Amniotic epithelial cell (primary cell): ENCODE data around the gene TBC1D1.

ENCODE experiments used
- DNase-seq: peaks from one replicate; pipeline ENCODE4 v3.0.0-alpha.2; 2010; ENCODE audit warnings: low read depth

TBC1D1 gene

DNA sequence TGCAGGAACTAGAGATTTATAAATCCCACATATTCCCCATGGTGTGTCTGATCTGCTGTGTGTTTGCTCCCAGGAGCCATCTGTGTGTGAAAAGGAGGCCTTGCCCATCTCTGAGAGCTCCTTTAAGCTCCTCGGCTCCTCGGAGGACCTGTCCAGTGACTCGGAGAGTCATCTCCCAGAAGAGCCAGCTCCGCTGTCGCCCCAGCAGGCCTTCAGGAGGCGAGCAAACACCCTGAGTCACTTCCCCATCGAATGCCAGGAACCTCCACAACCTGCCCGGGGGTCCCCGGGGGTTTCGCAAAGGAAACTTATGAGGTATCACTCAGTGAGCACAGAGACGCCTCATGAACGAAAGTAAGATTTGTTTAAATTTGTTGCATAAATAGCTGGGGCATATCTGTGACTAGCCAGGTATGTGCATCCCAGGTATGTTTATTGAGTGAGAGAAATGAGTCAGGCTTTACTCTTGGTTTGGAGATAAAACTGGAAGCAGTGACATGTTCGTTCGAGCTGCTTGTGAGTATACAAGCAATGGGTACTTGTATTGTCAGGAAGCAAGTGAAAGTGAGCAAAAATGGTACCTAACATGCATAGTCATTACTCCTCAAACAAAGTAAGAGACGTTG lies 158.8 kb downstream of the TBC1D1 start:
- DNase-seq: no peak

DNA sequence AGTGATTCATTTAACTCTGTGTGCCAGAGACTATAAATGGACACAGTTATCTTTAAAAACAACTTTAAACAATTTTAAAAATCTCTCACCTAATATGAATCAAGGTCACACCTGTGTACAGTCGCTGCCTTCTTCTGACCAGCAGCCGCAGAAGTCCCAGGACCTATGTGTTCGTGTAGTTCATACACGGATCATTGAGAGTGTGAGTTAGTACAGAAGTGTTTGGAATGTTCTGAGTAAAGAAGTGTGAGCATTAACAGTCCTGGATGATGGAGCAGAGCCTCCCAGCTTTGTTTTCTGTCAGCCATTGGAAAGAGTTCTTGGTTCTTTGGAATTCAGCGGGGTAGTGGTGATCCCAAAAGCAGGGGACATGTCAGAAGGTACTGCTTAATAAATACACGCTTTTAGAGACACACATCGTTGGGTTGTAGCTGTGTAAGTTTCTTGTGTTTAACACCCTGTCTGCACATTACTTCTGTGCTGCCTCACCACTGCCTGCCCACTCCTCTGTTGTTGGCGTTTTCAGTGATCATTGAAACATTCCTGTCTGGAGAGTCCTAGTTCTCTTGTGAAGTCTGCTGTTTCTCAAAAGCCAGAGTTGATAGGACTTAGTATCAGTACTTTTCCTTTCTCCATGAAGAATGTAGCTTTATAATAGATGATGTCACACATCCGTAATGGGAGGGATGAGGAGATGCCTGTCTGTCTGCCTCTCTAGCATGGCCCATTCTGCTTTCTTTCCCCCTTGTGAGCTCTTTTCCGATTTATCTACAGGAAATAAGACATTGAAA lies 159.9 kb downstream of the TBC1D1 start:
- peak; percentile 91 for DNase-seq

DNA sequence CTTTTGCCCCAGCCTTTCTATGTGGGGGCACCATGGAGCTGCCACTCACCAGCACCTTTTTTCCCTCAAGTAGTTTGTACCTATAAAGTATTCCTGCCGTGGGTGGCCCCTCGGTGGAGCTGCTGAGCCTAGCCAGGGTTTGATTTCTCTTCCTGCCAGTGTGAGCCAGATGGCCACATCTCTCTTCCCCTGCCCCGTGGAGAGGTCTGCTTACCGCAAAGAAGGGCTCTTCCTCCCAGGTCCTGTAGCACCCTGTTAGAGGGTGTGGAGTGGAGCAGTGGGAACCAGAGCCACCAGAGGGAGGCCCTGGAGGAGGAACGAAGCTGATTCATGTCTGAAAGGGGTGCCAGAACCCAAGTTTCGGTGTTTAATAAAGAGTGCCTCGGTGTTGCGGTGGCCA lies 164.7 kb downstream of the TBC1D1 start:
- no peak for DNase-seq

GRCh38 chr4:38056011-38056685 lies 165.3 kb downstream of the TBC1D1 start:
- no peak for DNase-seq

DNA sequence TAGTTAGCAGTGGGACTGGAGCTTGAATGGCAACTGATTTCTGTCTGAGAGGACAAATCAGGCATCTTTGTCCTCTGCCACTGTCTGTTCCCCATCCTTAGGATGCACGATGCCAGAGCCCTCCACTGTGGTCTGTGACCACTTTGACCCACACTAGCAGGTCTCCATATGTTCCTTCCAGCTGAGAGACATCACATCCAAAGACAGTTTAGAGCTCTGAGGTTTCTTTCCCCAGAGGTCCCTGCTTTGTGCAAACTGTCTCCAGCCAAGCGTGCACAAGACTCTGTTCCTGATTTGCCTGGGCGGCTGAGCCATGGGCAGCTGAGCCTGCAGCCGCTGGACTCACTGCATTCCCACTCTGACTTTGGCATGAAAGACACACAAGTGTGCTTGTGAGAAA lies 167.3 kb downstream of the TBC1D1 start:
- no peak for DNase-seq

GRCh38 chr4:38060829-38061431 lies 170.0 kb downstream of the TBC1D1 start:
- peak; percentile 94 for DNase-seq

- peak; percentile 74 for DNase-seq
Measured at GRCh38 chr4:38062088-38062775, 171.3 kb downstream of the TBC1D1 start.

- no peak for DNase-seq
Measured at GRCh38 chr4:38062776-38063097, 171.9 kb downstream of the TBC1D1 start.

GRCh38 chr4:38065176-38065575 lies 174.3 kb downstream of the TBC1D1 start:
- no peak for DNase-seq

DNA sequence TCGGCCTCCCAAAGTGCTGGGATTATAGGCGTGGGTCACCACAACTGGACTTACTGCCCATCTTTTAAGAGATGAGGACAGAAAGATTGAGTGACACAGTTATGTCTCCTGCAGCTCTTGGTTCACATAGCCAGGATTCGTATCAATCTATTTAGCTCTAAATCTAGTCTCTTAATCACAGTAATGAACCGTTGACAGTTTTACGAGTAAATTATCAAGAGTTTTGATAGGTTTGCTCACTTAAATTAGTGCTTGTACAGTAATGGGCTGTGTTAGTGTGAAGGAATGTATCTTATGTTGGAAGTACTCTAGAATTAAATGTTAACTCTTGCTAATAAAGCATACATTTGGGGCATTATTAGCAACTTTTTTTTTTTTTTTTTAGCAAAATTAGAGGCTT lies 175.0 kb downstream of the TBC1D1 start:
- no peak for DNase-seq

DNA sequence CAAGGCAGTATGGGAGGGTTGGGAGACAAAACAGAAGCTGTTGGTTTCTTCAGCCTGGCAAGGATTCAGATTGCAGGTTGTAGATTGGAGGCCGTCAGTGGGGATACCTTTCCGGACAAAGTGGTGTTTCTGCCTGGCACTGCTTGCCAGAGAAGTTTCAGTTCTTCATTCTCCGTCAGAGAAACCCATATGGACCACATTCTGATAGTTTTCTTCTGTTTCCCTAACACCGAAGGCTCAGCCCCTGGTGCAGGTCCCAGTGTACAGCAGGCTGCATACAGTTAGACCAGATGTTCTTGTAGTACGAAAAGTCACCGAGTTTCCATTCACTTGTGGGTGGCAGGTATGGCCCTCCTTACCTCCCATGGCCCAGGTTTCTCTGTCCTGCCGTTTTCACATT lies 176.6 kb downstream of the TBC1D1 start:
- no peak for DNase-seq

- no peak for DNase-seq
Measured at GRCh38 chr4:38068107-38068506, 177.2 kb downstream of the TBC1D1 start.

DNA sequence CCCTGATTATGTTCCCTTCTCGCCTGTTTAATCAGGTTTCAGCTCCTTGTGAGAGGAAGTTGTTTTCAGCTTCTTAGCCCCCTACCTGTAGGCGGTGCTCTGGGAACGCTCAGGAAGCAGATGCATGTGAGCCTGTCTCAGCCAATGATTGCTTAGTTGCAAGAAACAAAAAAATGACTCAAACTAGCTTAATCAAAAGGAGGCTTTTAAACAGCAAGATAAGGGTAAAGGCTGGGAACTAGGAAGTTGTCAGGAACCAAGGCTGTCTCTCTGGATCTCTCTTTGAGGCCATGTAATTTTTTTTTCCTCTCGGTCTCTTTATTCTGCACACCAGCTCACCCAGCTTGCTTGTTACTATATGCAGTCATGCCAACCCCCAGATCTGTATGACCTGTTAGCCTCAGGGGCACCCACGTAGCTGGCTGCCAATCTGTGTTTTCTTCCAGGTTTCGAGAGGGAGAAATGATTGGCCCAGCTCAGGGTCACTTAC lies 178.4 kb downstream of the TBC1D1 start:
- peak; percentile 95 for DNase-seq

- peak; percentile 45 for DNase-seq
Measured at GRCh38 chr4:38071801-38072431, 181.0 kb downstream of the TBC1D1 start.

DNA sequence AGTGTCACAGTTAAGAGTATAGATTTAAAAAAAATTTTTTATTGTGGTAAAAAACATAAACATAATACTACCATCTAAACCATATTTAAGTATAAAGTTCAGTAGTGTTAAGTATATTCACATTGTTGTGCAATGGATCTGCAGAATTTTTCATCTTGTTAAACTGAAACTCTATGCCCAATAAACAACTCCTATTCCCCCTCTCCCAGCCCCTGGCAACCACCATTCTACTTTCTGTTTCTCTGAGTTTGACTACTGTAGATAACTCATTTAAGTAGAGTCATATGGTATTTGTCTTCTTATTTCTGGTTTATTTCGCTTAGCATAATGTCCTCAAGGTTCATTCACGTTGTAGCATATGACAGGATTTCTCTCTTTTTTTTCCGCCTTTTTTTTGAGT lies 181.7 kb downstream of the TBC1D1 start:
- DNase-seq: no peak

GRCh38 chr4:38073596-38074234 lies 182.8 kb downstream of the TBC1D1 start:
- no peak for DNase-seq

DNA sequence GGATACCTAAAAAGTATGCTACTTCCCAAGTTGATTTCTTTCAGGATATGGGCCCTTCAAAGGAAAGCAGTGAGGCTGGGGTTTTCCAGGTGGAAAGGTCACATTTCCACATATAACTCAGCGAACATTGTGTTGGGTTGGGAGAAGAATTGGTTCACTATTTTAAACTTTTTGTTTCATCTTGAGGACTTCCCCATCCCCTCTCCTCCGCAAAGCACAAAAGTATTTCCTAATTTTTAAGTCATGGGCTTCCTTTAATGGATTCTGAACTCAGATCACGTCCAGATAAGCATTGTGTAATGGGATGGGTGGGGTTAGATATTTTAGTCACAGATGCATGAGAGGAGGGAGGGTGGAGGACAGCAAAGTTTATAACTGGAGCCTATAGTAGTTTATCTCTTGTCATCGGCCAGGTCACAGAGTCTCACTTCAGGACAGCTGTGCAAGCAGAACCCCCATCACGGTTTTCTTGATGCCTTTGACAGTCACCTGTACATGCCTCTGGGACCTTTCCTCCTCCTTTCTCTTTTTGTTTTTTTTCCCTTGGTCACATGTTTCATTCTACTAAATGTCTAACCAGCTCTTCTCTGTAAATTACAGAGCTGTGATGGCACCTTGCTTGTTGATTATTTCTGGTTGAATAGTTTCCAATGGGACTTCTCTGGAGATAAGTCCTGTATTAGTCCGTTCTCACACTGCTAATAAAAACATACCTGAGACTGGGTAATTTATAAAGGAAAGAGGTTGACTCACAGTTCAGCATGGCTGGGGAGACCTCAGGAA lies 184.7 kb downstream of the TBC1D1 start:
- DNase-seq: peak; percentile 76

- no peak for DNase-seq
Measured at GRCh38 chr4:38076153-38076669, 185.3 kb downstream of the TBC1D1 start.

DNA sequence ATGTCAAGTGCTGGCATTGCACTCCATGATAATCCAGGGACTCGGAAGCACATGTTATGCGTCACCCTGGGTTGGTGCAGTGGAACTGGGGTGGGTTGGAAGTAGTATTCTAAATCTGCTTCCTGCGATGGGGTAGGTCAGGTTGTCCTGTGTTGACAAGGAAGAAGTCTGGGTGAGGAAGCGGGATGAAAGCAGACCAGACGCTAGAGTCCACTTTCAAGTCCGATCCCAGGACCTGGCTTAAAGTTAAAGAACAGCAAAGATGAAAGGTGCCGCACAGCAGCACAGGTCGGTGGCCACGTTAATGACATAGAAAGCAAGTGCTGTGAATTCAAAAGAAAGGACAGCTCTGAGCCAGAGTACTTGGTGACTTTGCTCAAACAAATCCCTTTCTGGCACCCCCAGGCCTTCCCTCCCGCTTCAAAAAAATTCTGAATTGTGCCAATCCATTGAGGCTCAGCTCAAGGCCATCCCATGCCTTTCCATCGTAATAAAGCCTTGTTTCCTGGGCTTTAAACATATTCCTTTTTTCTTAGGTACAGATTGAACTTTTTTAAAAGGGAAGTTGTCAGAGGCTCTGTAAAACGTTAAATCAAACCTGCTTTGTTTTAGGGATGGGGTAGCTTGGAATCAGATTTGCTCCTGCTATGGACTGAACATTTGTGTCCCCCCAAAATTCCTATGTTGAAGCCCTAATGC lies 187.1 kb downstream of the TBC1D1 start:
- no peak for DNase-seq
